ENCODE data around the gene NOTUM. TPM values are rescaled to one million over a fixed set of nuclear protein-coding genes. Genes with fewer than 3 reads are reported as not detected.
A peak's percentile ranks its signal among the peaks of the same experiment; 100 is the strongest.

The NOTUM gene
- total RNA-seq, 1 experiment from 2014 or later = not detected

DNA sequence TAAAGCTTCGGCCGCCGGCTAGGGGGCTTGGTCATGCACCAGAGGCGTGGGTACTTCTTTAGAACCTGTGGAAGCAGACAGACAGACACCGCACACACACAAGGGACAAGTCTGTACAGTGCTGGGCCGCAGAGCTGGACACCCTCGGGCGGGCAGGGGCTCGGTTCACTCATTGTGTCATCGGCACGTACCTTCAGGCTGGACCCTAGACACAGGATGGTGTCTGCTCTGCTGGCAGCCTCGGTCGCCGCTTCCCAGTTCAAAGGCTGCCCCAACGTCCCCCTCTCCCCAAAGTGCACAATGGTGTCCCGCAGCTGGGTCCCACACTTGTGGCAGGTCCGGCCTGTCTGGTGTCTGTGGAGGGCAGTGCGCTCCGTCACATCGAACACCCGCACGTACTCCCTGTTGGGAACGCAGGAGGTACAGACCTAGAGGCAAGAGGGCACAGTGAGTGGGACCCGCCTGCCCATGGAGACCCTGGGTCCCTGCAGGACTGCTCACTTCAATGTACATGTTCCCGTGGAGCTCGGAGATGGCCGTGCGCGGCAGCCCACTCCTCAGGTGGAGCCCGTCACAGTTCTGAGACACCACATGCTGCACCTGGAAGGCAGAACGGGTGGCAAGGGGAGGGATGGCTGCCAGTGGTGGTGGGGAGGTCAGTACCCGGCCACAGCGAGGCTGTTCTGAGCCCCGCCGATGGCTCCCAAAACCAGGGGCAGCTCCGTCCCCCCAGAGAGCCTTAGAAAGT lies 46.7 kb downstream of the NOTUM start:
- BruUV-seq (replicated peaks) = no TSS peak
- H3K27ac ChIP-seq (ENCODE audit: low read length) = no peak overlapping the region
- no peaks in the 10 kb centered on the region for H3K27me3 ChIP-seq (ENCODE audit: low read length)
- no peak overlapping the region for H3K4me2 ChIP-seq (ENCODE audit: low read length)
- POLR2A ChIA-PET (ENCODE audit: unreplicated experiment) = no interaction called here
- H3K9me2 ChIP-seq (replicated peaks; ENCODE audit: low read length) = no peaks in the 10 kb centered on the region
- H2AFZ ChIP-seq (ENCODE audit: low read length) = no peak overlapping the region
- H3K9me3 ChIP-seq (ENCODE audit: low read length) = no peaks in the 10 kb centered on the region
- no peak overlapping the region for H3K9ac ChIP-seq (ENCODE audit: low read length)
- H3K36me3 ChIP-seq (ENCODE audit: low read depth, low read length) = peaks cover 26% of the 10 kb centered on the region; the same call in 1 of the 2 replicates
- no peak for ATAC-seq
- H3K4me1 ChIP-seq (ENCODE audit: insufficient read depth, low read length) = peaks cover 56% of the 10 kb centered on the region
- peaks cover 7% of the 10 kb centered on the region for H3F3A ChIP-seq (ENCODE audit: low read length, unreplicated experiment)
- intact Hi-C loops (cut with micrococcal nuclease) = no loop called here
- CTCF ChIA-PET = no interaction called here
- H3K79me2 ChIP-seq (ENCODE audit: low read length) = peaks cover 34% of the 10 kb centered on the region
- 0 out of 2 replicates have a peak, but pooled peaks cover 18% of the 10 kb centered on the region for H4K20me1 ChIP-seq (ENCODE audit: low read length)
- no peak for DNase-seq
- H3K4me3 ChIP-seq (ENCODE audit: low read length) = no peak overlapping the region
- TF ChIP-seq EZH2phosphoT487 (IDR thresholded peaks at IDR 0.05; ENCODE audit: borderline replicate concordance, low read length) (no peak), EZH2 (IDR thresholded peaks at IDR 0.05; ENCODE audit: low read length, unreplicated experiment) (no peak)
- TF ChIP-seq, protein P1, sequence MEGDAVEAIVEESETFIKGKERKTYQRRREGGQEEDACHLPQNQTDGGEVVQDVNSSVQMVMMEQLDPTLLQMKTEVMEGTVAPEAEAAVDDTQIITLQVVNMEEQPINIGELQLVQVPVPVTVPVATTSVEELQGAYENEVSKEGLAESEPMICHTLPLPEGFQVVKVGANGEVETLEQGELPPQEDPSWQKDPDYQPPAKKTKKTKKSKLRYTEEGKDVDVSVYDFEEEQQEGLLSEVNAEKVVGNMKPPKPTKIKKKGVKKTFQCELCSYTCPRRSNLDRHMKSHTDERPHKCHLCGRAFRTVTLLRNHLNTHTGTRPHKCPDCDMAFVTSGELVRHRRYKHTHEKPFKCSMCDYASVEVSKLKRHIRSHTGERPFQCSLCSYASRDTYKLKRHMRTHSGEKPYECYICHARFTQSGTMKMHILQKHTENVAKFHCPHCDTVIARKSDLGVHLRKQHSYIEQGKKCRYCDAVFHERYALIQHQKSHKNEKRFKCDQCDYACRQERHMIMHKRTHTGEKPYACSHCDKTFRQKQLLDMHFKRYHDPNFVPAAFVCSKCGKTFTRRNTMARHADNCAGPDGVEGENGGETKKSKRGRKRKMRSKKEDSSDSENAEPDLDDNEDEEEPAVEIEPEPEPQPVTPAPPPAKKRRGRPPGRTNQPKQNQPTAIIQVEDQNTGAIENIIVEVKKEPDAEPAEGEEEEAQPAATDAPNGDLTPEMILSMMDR (conservative IDR thresholded peaks at IDR 0.05; ENCODE audit: low read depth, low read length) = no peak

DNA sequence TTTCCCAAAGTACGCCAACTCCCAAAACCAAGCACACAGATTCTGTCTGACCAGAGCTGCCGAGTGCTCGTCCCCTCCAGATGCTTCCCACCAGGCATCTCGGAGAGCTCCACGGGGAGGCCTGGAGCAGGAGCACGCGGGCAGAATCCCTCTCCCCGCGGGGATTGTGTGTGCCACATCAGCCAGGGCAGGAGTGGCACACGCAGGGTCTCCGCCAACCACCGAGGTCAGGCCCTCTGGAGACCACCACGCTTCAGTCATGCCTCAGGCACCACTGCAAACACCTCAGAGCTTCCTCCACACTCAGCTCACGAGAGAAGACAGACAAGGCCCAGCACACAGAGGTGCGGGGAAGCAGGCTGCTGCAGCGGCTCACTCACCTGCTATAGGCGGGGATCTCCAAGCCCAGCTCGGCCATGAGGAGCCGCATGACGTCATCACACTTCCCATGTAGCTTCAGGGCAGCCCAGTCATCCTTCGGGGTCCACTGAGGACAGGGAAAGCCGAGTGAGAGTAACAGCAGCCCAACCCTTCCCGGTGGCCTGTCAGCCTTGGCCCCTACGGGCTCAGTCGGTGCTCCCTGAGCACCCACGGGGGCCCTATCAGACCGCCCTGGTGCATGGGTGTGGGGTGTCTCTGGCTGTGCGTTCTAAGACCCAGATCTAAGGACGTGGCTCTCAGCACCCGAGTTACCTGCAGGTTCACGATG lies 47.4 kb downstream of the NOTUM start:
- DNase-seq (no peak), ATAC-seq (no peak)
- intact Hi-C loops (cut with micrococcal nuclease) = no loop called here
- Histone ChIP-seq H3F3A (ENCODE audit: low read length, unreplicated experiment) (peaks cover 7% of the 10 kb centered on the region), H2AFZ (ENCODE audit: low read length) (no peak overlapping the region), H3K79me2 (ENCODE audit: low read length) (peaks cover 34% of the 10 kb centered on the region), H3K4me3 (ENCODE audit: low read length) (no peak overlapping the region), H3K4me2 (ENCODE audit: low read length) (no peak overlapping the region), H4K20me1 (ENCODE audit: low read length) (0 out of 2 replicates have a peak, but pooled peaks cover 18% of the 10 kb centered on the region), H3K27me3 (ENCODE audit: low read length) (no peaks in the 10 kb centered on the region), H3K36me3 (ENCODE audit: low read depth, low read length) (peaks cover 26% of the 10 kb centered on the region; the same call in 1 of the 2 replicates), H3K4me1 (ENCODE audit: insufficient read depth, low read length) (peaks cover 49% of the 10 kb centered on the region), H3K9ac (ENCODE audit: low read length) (no peak overlapping the region), H3K27ac (ENCODE audit: low read length) (peak overlapping the region; percentile 52), H3K9me3 (ENCODE audit: low read length) (no peaks in the 10 kb centered on the region), H3K9me2 (replicated peaks; ENCODE audit: low read length) (no peaks in the 10 kb centered on the region)
- POLR2A ChIA-PET (ENCODE audit: unreplicated experiment) = no interaction called here
- BruUV-seq (replicated peaks) = no TSS peak
- CTCF ChIA-PET = no interaction called here
- TF ChIP-seq, protein P1 (conservative IDR thresholded peaks at IDR 0.05; ENCODE audit: low read depth, low read length) = no peak
- TF ChIP-seq EZH2phosphoT487 (IDR thresholded peaks at IDR 0.05; ENCODE audit: borderline replicate concordance, low read length) (no peak), EZH2 (IDR thresholded peaks at IDR 0.05; ENCODE audit: low read length, unreplicated experiment) (no peak)
